Globus pallidus (tissue), 1 donor: ENCODE measurements around the gene CLK3.

ENCODE experiments used
- DNase-seq: peaks from one replicate; pipeline ENCODE4 v3.0.0-alpha.2; 2015; ENCODE audit warnings: low spot score

The CLK3 gene

DNA sequence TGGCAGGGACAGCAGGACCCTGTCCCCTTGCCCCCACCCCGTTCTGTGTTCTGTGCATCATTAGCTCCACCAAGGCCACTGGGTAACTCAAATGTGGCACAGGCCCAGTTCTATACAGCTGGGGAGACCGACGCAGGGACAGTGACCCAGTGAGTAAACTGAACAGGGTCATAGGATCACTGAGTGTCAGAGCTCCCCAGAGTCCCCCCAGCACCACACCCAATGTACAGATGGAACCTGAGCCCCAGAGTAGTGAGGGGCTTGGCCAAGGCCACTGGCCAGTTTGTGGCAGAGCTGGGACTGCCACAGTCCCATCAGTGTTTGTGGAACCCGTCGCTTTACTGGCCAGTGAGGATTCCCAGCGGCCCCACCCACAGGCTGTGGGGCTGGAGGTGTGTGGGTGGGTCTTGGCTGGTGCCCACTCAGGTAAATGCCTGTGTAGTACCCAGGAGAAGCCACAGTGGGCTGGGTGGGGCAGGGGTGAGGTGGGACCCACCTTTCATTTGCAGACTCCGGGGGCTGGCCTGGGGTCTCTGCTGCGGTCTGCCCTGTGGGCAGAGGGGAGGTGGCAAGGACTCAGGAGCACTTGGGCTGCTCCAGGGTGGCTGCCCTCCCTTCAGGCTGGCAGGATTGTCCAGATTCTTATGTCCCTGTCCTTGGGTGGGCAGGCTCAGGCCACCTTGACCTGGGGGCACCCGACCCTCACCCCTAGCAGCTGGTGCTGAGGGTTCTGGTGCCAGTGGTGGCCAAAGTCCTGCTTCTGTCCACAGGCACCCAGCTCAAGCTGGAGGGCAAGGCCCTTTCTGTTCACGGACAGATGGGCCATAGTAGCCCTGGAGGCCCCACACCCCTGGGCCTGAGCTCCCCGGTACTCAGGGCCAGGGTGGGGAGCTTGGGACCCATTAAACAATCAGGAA, 11.6 kb upstream of the CLK3 start:
- DNase-seq: no peak

DNA sequence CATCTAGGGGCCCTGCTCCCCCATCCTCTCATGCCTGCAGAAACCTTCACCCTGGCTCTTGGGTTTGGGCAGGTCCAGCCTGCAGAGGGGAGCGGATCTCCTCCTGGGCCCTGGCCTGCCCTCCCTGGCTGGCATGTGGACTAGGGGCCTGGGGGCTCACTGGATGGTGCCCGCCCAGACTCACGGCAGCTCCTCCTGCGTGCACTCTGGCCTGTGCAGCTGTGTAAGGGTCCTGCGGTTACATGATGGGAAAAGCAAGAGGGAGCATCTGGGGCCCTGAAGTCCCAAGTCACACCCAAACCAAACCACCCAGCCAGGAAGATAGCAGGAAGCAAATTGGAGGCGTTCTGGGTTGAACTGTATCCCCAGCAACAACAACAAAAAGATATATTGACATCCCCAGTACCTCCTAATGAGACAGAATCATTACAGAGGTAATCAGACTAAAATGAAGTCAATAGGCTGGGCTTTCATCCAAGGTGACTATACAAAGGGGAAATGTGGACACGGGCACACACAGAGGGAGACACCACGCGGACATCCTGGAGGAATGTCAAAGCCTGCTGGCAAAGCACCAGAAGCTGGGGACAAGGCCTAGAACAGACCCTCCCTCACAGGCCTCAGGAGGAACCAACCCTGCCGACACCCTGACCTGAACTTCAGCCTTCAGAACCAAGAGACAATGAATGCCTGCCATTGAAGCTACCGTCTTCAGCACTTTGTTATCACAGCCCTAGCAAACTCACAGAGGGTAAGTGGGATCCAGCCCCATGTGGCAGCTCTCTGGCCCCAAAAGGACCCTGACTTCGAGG, 10.4 kb upstream of the CLK3 start:
- no peak for DNase-seq

DNA sequence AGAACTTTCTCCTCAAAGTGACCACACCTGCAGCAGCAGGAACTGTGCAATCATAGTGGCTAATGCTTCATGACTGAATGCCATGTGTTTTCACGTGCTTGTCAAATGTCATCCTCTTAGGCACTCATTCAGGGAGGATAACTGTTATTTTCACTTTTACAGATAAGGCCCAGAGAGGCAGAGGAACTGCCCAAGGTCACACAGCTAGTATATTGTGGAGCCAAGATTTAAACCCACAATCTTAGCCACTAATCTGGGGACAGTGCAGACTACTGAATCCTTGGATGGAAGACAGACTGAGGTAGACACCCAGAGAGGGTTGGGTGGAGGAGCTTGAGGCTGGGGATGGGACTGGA, 9.9 kb upstream of the CLK3 start:
- DNase-seq: no peak

DNA sequence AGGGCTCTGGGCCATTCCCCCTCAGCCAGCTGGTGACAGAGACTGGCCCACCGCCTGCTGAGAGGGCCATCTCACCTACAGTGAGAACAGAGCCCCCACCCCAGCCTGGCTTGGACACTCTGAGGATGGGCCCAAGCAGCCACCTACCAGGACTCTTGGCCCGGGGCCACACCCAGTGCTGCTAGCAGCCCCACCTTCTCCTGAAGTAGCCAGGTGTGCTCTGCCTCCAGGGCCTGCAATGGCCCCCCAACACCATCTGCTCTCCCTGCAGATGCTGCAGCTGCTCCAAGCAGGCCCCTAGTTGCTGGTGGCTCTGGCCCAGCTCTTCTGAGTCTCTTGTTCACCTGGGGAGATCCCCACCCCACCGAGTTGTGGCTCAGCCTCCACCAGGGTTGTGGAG, 6.8 kb upstream of the CLK3 start:
- no peak for DNase-seq

DNA sequence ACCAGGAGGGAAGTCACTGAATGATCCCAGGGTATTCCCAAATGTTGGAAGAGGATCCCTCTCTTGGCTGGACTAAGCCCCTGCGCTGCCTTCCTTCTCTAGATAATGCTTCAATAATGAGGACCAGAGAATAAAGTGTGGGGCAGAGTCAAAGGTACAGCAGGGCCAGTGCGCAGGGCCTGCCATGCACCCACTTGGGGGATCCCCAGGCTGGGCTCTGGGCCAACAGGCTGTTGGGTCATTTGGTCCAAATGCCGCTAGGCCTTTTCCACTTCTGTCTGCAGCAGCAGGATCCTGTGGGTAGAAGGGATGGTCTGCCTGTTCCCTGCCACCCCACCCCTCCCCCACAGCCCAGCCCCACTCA, 5.7 kb upstream of the CLK3 start:
- DNase-seq: no peak

DNA sequence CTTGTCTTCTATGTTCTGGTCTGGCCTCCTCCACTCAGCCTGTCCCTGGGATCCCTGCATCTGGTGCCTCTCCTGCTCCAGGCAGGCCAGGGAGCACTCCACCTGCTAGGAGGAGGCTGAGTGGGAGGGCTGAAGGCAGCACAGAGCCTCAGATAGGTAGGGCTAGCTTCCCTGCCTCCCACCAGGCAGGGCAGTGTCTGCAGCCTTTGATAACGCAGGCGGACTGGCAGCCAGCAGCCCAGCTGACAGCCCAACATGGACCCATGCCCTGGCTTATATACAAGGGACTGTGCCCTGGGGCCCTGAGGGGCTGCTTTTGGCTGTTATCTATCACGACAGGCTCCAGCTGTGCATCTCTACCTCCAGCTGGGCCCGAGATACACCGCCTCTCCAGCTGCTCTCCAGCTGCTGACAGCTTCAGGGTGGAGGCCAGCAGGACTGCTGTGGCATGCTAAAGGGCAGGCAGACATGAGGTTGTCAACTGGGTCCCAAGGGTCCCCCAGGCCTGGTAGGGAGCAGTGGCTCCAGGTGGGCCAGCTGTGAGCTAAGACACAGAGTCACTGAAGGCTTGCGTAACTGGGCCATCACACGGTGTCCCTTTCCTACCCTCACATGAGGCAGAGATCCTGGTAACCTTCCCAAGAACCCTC, 5.2 kb upstream of the CLK3 start:
- no peak for DNase-seq

DNA sequence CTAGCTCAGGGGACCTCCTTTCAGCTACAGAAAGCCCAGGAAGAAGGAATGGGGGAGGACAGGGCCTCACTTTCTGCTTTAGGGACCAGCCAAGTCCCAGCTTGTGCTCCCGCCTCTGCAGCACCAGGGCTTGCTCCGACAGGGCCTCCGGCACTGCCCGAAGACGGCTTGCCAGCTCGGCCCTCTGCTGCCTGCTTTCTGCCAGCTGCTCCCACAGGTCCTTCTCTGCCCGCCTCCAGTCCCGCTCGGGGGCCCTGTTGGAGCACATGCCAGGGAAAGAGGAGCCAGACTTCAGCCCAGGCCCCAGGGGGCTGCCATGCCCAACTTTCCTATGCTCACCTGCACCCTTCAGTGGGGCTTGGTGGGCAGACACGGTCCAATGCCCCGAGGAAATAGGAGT, 4.3 kb upstream of the CLK3 start:
- no peak for DNase-seq

DNA sequence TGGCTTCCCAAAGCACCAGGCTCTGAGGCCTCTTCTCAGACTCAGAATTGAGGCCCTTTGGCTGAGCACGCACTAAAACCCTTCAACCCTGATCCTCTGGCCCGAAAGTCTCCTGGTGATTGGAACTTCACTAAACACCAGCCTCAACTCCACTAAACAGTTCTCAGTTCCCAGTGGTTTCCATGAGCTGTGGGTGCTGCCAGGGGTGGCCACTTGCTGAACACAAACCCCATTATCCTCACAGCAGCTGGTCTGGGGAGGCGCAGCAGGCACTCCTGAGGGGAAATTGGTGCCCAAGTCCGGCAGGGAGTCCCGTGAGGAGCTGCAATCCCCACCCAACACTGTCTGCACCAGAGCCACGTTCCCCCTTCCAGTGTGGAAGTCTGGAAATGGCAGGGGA, 3.8 kb upstream of the CLK3 start:
- DNase-seq: no peak

DNA sequence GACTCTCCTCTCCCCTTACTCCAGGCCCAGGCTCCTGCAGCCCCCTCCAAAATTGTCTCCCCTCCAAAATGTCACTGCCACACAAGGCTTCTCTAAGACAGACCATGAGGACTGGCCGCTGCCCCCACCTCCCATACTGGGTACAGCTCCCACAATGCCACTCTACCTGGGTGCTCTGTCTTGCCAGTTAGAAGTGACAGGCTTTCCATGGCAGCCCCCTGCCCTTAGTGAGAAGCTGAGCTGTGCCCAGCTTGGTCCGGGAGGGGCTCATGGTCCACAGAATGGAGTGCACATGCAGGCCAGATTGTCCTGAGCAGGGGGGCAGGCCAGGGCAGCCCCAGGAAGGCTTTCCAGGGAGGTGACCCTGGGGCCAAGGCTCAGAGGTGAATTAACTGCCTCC, 3.0 kb upstream of the CLK3 start:
- DNase-seq: no peak

DNA sequence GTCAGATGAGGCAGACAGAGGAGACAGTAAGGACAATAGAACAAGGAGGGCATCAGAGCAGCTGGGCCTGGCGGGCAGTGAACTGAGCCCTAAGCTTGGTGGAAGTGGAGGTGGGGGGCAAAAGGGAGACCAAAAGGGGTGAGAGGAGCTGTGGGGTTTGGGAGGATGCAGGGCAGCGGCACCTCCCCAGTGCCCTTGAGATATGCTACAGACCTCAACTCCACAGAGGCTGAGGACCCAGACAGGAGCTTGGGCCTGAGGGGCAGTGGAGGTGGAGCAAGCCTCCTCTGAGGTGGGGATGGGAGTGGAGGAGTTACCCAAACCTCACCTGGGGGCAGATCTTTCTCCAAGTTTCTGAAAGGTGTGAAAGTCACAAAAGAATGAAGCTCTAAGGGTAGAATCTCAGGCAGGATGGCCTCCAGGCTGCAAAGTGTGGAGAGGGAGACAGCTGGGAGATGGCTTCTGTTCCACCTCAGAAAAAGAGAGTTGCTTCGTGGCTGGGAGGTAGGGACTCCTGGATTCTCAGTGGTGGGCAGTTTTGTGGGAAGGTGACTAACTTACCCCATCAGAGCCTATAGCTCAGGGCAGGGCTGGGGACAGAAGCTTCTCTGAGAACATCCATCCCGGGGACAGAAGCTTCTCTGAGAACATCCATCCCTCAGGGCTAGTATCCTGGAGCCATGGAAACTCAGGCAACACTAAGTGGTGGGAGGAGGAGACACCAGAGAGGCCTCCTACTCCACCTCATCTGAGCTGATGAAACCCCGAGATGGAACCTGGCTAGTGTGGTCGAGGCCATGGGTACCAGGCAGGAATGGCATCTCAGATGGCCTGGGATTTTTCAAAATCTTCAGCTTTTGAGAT, 2.3 kb upstream of the CLK3 start:
- DNase-seq: no peak

DNA sequence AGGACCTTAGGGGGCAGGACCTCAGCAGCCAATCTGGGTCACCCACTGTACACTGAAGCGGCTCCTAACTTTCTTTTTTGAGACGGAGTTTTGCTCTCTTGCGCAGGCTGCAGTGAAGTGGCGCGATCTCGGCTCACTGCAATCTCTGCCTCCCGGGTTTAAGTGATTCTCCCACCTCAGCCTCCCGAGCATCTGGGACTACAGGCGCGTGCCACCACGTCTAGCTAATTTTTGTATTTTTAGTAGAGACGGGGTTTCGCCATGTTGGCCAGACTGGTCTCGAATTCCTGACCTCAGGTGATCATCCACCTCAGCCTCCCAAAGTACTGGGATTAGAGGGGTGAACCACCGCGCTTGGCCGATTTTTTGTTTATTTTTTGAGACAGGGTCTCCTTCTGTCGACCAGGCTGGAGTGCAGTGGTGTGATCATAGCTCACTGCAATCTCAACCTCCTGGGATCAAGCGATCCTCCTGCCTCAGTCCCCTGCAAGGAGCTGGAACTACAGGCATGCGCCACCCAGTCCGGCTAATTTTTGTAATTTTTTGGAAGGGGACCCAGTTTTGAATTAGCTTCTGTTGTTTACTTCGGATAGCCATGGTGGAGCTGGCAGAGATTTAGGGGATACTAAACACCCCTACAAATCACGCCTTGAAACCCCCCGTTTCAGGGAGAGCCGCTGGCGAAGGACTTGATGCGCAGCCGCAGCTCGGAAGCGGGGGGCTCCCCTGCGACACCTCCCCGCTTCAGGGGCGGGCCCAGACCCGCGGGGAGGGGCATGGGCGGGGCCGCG, 1.5 kb upstream of the CLK3 start:
- DNase-seq: no peak

DNA sequence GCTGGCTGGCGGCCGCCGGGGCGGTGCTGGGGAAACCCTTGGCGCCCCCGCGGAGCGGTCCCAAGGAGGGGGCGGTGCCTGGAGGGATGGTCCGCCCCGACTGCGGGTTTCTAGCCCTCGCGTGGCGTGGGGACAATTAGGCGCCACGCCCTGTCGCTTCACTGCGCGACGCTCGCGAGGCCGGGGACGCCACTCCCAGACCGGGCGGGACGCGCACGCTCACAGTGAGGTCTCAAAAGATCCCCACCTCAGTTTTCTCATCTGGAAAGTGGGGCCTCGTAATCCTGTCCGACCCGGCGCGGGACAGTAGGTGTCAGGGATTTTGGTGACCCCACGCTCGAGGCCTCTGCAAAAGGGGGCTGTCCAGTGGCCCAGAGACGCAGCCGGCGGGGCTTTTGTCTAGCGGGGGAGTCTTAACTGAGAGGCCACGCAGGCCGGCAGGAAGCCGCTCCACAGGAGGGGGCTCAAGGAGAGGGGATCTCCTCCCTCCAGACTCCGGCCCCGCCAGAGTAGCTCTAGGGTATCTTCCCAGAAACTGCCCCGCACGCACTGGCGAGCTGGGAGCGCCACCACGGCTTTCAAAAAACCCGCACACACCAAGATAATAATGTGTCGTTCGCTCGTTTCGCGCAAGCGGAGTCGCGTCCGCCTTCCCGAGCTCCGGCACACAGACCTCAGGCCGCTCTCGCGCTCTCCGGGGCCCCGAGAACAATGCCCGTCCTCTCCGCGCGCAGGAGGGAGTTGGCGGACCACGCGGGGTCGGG, 710 bp upstream of the CLK3 start:
- DNase-seq: peak; percentile 76

DNA sequence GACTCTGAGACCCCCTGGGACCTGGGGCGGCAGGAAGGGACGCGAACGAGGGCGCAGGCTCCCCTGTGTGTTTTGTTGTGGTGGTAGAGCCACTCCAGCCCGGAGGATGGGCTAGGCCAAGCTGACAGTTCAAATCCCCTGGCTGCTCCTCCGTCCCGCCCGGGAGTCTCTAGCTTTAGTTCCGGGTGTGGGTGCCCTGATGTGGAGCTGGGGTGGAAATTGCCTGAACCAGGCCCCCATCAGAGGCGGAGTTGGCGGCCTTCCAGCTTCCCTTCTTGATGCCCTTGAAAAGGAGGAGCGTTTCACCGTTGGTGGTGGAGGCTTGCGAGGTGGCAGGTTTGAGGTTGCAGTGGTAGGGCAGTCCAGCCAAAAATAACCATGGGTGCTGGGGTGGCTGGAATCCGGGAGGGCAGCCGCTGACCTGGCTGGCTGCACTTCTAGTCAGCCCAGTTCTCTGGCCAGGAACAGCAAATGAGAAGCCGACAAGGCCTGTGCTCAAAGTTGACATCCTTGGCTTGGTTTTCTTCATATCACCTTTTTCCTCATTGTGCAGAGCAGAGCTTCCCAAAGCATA, 817 bp downstream of the CLK3 start:
- DNase-seq: no peak

DNA sequence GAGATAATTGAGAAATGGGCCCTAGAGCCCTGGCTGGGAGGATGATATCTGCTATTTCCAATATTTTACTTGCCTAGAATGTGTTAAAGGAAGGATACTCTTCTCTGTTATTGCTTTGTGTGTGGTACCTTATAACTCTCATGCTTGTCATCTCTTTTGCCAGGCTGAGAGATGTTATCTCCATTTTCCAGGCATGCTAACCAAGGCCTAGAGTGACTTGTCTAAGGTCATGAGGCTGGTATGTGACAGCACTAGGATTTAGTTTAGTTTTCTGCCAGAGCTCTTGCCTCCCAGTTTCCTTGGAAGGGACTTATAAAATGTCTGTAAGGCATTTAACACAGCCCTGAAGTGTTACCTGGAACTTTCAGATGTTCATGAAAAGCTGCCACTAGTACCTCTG, 1.4 kb downstream of the CLK3 start:
- no peak for DNase-seq

DNA sequence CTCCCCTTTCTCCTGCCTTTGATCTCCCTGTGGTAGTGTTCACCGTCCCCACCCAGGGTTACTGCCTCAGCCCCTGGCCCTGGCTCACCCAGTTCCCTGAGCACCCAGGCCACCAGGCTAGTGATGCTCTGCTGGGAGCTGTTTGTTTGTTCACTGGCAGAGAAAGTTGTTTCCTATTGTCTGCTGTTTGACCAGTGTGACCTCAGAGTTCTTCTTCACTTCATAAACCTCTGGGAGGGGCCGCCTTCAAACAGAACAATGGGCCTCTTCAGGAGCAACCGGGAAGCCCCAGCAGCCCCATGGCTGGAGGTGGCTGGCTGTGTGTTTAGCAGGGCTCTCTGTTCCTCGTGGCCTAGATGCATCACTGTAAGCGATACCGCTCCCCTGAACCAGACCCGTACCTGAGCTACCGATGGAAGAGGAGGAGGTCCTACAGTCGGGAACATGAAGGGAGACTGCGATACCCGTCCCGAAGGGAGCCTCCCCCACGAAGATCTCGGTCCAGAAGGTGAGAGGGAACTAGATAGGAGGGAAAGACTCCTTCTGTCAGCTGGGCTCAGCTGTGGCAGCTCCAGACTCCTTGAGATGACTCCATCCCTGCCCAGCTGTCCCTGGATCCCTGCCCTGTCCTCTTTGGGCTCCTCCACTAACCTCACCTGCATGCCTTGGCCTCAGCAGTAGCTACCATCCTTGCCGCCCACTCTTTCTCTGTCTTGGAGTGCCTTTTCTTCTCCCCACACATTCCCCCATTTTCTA, 3.4 kb downstream of the CLK3 start:
- DNase-seq: no peak

DNA sequence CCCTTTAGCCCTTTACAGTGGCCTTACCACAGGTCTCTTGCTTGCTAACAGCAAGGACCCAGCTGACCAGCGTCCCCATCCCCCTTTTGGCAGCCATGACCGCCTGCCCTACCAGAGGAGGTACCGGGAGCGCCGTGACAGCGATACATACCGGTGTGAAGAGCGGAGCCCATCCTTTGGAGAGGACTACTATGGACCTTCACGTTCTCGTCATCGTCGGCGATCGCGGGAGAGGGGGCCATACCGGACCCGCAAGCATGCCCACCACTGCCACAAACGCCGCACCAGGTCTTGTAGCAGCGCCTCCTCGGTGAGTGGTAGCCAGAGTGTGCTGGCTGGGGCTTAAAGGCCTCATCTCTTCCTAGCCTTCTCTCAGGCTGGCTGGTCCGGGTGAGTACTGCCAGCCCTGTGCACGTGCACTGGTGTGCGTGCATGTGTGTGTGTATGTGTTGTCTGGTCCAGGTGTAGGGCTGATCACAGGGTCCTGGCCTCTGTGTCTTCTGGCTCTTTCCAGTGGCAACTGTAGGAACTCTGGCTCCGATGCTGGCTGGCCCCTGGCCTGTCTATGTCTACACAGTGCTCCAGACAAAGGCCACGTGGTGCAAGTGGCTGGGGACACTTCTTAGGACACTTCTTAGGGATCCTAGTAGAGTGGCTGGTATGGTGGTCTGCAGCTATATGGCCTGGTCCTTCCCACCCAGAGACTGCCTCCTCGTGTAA, 4.4 kb downstream of the CLK3 start:
- no peak for DNase-seq

DNA sequence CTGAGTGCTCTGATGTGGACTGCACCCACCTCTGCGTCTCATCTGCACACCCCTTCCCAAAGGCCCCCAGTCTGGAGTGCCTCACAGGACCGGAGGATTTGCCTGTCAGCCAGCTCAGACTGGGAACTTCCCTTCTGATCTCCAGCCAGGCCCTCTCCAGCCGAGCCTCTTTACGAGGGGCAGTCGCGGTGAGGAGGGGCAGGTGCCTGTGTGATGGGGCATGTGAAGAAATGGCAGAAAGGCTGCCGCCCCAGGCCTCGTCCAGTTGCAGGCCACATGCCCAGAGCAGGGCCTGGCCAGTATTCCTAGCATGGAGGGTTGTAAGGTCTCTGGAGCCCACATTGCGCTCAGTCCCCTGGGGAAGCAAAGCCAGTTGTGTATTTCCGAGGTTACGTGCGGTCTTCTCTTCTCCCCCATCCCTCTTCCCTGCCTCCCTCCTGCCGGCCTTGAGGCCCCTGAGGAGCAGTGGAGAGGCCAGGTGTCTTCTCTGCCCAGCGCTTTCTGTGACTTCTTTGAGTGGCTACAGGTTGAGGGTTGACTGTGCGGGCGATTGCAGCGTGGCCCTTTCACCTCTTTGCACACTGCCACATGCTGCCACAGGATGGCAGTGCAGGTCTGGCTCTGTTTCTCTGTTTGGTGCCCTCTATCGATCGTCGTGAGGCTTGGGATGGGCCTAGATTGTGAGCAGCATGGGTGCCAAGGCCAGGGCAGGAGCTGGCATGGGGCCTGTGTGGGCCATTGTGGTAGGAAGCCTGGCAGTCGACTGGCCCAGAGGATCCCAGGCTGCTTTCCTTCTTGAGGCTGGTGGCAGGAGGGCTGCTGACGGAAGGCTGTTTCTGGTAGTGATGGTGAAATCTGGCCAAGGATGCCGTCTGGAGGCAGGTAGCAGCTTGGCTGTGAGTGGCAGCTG, 5.3 kb downstream of the CLK3 start:
- peak; percentile 79 for DNase-seq

DNA sequence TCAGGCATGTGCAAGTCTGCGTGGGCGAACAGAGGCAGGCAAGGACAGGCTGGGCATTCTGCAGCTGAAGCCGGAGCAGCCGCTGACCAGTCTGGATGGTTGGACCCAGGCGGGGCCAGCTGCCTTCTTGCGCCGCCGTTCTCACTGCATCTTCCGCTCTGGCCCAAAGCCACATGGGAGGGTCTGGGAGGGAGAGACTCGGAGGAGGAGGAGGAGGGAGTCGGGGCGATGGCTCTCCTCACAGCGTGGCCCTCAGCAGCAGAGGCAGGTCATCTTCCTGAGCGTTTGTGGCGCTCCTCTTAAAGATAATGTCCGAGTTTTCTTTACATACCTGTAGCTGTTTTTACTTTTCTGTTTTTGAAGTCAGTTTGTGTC, 5.9 kb downstream of the CLK3 start:
- DNase-seq: no peak
